KG1 (cell line): ENCODE measurements around the gene MARCHF5.

Source experiments
- DNase-seq: peaks from one replicate; lab custom pipeline; 2025; lab: John Stamatoyannopoulos, UW

Gene MARCHF5, protein sequence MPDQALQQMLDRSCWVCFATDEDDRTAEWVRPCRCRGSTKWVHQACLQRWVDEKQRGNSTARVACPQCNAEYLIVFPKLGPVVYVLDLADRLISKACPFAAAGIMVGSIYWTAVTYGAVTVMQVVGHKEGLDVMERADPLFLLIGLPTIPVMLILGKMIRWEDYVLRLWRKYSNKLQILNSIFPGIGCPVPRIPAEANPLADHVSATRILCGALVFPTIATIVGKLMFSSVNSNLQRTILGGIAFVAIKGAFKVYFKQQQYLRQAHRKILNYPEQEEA

DNA sequence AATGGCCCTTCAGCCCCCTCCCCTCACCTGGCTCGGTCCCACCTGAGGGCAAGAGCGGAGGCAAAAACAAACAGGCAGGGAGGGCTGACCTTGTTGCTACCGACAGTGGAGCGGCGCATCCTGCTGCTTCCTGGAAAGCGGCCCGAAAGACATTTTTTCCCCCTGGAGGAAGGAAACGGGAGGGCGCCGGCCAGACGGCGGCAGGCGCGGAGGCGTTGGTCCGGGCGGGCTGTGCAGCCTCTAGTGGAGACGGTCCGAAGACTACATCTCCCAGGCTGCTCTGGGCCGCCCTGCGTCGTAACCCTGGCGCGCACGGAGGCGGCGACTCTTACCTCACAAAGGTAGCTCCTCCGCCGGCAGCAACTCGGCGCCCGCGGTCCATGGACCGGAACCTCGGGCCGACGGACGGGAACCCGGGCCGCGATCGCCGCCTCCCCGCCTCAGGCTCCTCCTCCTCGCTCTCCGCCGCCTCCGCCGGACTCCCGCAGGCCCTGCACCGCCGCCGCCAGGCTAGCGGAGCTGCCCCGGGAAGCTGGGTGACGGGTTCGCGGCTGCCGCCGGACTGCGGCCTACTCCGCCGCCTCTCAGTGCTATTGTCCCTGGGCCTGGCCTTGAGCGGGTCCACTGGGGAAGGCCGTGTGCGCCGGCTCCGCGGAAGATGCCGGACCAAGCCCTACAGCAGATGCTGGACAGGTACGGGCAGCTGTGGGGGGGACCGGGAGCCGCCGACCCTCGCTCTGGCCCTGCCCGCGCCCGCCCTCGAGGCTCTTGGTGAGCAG, at the start of gene MARCHF5, which contains the start of gene CPEB3:
TSS of gene MARCHF5 (plus strand) at position 331 of the 779 bp plus-strand sequence. CDS start at position 659, 328 bp downstream.
TSS of gene CPEB3 (minus strand) at position 242 of the 779 bp plus-strand sequence. CDS start 50,728 bp downstream, outside the sequence.
- peak; percentile 81 for DNase-seq

DNA sequence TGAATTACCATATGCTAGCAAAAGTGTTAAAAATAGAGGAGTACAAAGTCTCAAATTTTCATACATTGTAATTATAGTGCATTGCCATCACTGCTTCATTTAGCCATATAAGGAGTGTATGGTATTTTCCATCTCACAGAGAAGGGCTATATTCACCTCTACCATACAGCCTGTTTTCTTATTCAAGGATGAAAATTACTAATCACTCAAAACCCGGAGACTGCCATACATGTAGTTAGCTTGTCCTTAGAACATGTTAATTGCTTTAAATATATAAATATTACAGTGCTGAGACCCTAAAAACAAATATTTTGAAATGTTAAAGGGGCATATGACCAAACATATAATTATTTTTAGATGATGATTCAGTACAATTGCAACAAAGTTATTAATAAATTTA, 49.5 kb upstream of the MARCHF5 start:
- DNase-seq: no peak

DNA sequence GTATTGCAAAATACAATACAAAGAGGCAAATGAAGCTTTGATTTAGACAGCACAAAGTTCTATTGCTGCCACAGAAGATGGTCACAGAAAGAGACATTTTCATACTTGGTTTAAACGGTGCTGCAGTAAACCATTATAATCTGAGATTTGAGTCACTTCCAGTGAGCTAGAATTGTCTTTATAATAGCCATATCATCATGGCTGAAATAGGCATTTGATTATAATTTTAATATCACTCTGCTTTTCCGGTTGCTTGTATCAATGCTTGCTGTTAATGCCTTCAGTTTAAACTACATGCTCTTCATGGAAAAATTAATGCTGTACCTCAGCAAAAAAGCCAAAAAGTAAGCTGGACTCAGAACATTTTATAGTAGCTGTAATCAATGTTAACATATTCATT, 48.6 kb upstream of the MARCHF5 start:
- DNase-seq: no peak

DNA sequence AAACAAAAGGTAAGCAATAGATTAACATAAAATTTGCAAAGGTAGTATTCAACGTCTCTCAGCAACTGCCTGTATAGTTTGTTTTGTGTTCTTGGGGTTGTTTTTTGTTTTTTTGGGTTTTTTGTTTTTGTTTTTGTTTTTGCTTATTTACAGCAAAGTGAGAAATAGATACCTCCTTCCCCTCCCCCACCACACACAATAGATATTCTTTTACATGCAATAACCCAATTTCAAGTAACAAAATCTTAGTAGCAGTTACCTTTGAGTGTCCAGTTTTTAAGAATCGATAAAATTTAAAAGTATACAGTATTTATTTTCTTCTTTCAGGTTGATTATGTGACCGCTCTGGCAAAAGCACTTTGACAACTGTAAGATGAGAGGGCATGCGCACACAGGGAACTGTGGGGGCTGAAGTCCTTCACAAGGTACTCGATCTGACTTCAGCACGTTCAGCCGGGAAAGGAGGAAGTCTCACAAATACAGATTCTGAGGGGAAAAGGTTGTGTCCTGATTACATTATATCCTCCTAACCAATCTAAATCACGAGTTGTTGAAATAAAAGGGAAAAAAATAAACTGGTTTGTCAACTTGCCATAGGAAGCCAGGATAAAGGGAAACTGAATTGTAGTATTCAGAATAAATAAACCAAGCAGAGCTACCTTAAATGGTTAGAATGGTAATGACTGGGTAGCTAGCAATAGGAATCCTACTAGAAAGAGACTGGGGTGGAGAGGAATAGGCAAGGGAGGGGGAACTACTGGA, 47.9 kb upstream of the MARCHF5 start:
- DNase-seq: peak; percentile 42

DNA sequence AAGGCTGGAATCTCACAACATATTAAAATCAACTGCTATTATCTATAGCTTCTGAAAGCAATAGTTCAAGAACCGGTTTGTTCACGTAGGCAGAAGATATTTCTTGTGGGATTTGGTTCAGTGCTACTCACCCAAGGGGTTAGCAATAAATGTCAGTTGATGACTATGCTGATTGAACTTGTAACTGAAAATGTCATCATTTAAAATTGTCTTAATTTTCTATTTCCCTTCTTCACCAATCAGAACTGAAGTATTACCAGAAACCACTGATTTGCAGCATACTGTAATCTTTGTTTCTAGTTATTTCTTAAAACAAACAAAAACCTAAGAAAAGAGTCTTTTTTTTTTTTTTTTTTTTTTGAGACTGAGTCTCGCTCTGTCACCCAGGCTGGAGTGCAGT, 46.2 kb upstream of the MARCHF5 start:
- no peak for DNase-seq

DNA sequence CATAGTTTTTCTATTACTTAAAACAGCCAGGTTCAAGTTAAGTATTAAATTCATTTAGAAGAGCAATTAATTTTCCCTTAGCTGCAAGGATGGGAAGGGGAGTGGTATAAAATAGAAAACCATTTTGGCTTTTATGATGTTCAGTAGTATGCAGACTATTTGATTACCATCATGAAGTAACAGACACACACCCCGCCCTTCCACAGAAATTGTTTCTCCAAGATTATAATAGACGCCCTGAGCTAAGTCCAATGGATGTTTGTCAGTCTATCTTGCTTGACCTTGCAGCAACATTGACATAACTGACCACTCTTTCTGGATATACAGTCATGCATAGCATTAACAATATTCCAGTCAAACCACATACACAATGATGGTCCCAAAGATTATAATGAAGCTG, 42.4 kb upstream of the MARCHF5 start:
- no peak for DNase-seq

DNA sequence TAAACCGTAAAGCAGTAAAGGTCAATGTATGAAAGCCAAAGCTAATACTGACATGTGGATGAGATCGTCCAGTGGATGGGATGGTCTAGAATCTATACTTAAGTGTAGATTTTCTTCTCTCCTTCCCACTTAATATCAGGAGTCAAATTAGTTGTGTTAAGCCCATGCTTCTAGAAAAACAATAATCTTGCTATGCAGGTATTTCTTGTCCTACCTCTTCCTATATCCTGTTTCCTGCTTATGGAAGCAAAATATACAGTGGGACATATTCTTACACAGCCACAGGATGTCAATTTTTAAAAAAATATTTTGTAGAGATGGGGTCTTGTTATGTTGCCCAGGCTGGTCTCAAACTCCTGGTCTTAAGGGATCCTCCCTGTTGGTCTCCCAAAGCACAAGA, 27.6 kb upstream of the MARCHF5 start:
- DNase-seq: no peak

DNA sequence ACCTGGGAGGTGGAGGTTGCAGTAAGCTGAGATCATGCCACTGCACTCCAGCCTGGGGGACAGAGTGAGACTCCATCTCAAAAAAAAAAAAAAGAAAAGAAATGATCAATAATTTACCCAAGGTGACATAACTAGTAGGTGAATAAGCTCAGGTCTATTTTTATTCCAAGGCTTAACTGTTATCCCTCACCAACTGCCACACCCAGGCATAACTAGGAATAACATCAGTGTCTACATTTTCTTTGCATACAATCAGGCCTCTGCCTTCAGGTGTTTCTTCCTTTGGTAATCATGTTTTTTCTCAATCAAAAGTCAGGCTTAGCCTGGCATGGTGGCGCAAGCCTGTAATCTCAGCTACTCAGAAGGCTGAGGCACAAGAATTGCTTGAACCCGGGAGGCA, 26.7 kb upstream of the MARCHF5 start:
- DNase-seq: no peak

DNA sequence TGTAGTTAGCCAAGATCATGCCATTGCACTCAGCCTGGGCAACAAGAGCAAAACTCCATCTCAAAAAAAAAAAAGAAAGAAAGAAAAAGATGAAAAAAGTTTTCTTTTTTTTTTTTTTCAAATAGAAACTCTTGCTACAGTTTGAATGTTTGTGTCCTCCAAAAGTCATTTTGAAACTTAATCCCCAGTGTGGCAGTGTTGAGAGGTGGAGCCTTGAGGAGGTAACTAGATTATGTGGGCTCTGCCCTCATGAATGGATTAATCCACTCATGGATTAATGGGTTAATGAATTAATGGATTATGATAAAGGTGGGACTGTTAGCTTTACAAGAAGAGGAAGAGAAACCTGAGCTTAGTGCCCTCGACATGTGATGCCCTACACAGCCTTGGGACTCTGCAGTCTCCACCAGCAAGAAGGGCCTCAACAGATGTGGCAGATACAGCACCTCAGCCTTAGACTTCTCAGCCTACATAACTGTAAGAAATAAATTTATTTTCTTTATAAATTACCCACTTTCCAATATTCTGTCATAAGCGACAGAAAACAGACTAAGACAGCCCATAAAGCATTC, 25.2 kb upstream of the MARCHF5 start:
- no peak for DNase-seq

DNA sequence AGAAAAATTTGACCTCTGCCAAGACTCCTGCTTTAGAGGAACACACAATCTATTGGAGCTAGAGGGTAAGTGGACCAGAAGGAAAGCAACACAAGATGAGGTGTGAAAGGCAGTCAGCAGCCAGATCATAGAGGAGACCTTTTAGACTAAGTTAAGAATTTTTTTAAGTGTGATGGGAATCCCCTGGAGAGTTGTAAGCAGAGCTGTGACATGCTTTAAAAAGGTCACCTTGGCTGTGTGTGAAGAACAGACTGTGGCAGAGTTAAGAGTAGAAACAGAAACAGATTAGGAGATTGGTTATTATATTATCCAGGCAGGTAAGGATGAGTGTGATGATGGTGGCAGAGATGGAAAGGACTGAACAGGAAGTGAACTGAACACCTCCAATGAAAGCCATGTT, 23.6 kb upstream of the MARCHF5 start:
- no peak for DNase-seq

DNA sequence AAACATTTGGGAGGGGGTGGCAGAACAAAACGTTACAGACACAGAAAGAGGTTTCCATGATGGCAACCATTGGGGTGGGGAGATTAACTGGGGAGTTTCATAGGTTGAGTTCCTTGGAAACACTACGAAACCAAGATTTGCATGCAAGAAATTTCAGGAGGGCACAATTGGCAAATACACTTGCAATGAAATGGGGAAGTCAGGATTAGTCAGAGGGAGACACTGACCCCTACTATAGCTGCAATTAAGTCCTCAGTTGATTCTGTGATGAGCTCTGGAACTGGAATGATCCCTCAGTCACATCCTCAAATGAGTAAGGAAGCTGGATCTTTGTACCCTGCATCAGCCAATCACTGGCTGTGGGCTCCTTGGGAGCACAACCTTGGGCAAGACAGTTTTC, 22.2 kb upstream of the MARCHF5 start:
- DNase-seq: no peak

DNA sequence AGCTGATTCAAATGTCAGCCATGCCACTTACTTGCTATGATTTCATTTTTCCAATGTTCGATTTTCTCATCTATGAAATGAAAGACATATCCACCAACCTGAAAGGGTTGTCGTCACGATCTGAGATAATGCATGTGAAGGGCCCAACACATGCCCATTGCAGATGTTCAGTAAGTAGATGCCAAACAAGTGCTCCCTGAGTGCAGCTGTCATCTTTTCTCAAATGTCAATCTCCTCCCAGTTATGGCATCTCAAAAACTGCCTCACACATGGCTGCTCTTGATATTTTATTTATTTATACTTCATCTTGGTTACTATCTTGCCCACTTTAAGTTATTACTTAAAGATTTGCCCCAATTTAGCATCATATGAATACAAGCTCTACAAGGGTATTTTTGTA, 16.9 kb upstream of the MARCHF5 start:
- no peak for DNase-seq

DNA sequence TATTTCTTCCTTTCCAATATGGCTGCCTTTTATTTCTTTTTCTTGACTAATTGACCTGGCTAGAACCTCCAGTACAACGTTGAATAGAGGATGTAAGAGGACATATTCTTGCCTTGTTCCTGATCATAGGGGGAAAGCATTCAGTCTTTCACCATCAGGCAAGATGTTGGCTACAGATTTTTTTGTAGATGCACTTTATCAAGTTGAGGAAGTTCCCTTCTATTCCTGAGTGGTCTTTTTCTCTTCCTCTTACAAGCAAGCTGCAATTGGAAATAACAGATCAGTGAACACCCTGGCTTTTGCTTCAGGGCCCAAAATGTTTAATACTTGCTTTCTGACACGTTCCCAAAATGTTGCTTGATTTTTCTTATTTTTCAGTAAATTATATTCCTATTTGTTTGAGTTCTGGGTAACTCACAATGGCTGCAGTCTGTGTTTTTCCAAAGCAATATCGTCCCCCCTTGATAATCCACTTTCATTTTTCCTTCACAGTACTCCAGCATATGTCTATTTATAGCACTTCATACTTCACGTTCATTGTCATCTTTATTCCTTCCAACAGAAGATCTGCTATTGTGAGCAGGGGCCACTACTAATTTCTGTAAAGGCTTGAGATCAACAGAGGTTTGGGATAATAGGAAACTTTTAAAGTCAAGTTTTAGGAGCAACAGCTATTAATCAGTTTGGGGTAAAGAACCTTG, 11.8 kb upstream of the MARCHF5 start:
- no peak for DNase-seq

DNA sequence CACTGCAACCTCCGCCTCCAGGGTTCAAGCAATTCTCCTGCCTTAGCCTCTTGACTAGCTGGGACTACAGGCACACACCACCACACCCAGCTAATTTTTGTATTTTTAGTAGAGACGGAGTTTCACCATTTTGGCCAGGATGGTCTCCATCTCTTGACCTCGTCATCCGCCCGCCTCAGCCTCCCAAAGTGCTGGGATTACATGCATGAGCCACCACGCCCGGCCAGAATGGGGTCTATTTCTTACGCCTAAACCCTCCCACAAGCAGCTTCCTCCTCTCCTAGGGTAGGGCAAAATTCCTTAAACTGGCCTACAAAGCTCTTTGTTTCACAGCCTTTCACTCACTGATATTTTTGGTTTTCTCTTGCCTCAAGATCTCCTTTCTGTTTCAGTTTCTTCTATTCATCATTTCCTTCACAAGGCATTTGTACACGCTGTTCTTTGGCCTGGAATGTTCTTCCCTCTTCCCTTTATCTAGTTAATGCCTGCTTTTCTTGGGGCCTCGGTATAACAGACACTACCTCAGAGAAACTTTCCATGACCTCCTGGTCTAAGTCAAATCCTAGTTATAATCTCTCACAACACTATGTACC, 6.8 kb upstream of the MARCHF5 start:
- no peak for DNase-seq

DNA sequence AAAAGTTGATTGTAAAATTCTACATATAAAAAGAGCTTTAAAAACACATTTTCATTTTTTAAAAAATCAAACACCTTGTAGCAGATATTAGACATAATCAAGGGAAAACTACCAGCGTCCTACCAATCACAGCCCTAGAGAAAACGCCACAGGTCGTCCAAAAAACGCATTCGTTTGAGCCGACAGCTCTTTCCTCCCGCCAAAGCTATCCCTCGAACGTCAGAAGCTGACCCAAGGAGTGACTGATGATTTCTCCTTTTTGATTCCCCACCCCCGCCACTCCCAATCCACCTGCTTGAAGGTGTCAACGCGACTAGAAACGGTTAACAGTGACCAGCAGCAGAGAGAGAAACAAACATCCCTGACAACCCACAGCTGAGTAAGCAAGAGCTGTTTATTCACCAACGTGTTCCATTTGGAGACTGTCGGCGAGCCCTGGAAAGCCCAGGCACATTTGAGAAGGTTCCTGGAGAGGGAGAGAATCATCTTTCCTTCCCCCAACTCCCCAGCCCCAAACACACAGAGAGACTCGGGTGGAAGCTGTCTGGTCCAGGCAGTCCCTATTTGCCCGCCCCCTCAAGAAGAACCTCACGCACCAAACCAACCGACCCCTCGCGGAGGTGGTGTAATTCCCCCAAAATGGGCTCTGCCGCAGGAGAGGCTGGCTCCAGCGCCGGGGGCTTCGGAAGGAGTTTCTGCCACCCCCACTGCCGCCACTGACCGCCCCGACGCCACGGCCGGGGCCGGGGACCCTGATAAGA, 711 bp upstream of the MARCHF5 start:
- DNase-seq: peak; percentile 22

DNA sequence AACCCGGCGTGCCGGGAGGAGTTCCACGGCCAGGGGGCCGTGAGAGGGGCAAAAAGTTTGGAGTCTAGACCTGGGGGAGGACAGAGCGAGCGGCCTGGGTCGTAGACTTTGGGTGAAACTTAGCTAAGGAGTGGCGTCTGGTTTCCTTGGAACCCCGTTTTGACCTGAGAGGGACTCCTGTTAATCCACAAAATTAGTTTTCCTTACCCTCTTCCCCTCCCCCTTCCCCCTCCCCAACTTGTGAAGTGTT, 574 bp downstream of the MARCHF5 start:
- no peak for DNase-seq

DNA sequence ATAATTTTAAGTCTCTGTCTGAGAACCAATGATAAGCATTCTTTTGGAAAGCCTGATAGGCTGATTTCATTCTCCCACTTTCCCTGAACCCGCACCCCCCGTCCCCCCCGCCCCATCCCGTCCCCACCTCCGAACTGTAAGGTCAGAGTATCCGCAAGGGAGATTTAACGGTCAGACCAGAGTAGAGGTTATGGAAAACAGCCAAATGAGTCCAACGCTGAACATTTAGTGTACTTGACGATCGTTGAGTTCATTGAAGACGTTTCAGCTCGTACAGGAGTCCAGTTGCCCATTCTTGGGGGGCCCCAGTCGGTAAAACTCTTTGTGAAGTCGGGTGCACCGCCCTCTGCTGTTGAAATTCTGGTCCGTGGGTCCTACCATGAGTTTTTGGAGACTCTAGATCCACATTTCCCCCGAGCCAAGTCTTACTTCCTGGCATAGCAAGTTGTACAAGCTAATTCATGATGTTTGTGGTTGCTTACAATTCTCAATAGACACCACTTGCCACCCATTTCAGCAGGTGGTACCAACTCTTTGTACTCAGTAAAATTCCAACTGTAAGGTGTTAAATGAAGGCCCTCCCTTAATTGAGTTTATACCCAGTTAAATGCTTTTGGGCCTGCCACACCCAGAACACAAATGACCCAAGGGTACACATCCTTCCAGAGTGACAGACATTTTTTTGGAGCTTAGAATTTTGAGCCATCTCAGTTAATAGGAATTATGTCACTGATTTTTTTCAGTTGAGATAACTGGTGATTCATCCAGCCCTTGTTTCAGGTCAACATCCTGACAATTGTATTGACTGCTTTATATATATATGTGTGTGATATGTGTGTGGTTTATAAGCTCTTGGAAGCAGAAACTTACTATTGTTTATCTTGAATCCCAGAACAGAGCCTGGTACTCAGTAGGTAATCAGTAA, 1.2 kb downstream of the MARCHF5 start:
- peak; percentile 50 for DNase-seq

DNA sequence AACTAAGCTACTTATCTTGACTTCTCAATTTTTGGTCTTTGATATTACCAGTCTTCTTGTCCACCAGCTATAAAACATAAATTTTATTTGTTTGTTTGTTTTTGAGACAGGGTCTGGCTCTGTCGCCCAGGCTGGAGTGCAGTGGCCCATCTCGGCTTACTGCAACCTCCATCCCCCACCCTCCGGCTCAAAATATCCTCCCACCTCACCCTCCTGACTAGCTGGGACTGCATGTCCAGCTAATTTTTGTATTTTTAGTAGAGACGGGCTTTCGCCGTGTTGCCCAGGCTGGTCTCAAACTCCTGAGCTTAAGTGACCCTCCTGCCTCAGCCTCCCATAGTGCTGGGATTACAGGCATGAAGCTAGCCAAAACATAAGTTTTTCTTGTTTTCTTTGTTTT, 7.5 kb downstream of the MARCHF5 start:
- DNase-seq: no peak

DNA sequence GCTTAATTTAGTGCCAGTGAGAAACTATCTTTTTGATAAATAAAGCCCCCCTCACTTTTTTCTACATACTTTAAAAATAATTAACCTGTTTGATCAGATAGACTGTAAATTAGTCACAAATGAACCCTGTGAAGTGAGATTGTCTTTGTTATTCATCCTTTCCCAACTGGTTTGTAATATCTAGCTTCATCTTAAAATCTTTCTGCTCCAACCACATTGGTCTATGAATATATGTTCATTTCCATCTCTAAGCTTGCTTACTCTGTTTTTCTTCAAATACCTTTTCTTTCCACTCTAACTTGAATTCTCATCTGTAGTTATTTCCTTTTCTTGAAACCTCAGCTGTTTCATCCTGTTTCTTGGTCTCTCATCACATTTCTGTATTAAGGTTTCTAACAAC, 12.1 kb downstream of the MARCHF5 start:
- DNase-seq: no peak

DNA sequence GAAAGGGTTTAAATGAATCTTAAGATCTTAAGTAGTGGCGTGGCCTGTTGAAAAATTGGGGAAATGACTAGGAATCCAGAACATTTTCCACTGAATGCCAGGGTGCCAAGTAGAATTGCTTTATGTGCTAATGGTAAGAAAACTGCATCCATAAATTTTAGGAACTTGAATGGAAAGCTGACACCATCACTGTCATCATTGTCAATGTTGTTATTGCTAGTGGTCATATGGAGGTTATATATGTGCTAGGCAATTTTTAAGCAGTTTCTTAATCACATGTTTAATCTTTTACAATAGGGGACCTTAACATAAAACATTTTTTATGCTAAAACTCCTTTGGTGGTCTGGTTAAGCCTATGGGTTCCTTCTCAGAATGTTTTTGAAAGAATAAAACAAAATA, 13.1 kb downstream of the MARCHF5 start:
- DNase-seq: no peak
